DND-41 (cell line): ENCODE data around the gene DPYSL3.

ENCODE experiments used
- CTCF ChIP-seq: IDR thresholded peaks from 2 replicates; pipeline ENCODE4 v1.5.1; 2012; ENCODE audit warnings: borderline replicate concordance, low read length, moderate library complexity, mild to moderate bottlenecking; ENCODE audit not compliant: poor library complexity, severe bottlenecking; ENCODE audit errors: extremely low read depth
- EZH2 ChIP-seq: IDR thresholded peaks from 3 replicates; pipeline ENCODE4 v1.6.1; 2012; ENCODE audit warnings: borderline replicate concordance, low read depth, mild to moderate bottlenecking, moderate library complexity, low read length, inconsistent platforms; ENCODE audit not compliant: severe bottlenecking

DNA sequence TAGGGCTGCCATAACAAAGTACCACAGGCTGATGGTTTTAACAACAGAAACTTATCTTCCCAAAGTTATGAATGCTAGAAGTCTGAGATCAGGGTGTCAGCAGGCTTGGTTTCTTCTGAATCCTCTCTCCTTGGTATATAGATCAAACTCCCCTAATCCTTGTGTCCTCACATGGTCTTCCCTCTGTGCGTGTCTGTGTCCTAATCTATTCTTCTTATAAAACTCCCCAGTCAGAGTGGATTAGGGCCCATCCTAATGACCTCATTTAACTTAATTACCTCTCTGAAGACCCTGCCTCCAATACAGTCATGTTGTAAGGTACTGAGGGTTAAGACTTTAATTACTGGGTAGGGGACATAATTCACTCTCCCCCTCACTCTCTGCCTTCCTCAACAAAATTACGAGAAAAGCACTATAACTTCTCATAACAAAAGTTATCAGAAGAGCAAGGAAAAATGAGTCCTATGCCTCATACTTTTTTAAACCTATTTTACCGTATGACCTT lies 68.6 kb downstream of the DPYSL3 start:
- TF ChIP-seq CTCF = no peak
- TF ChIP-seq EZH2 = no peak
